Measurements from ENCODE around the gene CGN. TPM values are rescaled to one million over a fixed set of nuclear protein-coding genes. Genes with fewer than 3 reads are reported as not detected.

CGN gene
- total RNA-seq, 1 donor from 2014 or later: not detected

DNA sequence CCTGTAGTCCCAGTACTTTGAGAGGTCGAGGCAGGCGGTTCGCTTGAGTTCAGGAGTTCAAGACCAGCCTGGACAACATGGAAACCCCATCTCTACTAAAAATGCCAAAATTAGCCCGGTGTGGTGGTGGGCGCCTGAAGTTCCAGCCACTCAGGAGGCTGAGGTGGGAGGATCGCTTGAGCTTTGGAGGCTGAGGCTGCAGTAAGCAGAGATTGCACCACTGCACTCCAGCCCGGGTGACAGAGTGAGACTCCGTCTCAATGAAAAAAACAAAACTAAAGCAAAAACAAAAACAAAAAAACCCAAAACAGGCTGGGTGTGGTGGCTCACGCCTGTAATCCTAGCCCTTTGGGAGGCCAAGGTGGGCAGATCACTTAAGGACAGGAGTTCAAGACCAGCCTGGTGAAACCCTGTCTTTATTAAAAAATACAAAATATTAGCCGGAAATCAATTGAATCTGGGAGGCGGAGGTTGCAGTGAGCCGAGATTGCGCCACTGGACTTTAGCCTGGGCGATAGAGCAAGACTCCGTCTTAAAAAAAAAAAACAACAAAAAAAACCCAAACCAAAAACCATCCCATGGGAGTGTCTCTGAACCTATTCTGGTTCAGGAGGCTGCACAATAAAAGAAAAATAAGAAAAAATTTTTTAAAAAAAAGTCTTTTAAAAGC lies 1.7 kb upstream of the CGN start:
- DNase-seq (ENCODE audit: low spot score in 2 of 2): no peak
- Histone ChIP-seq H3K4me1 (peaks cover 0 to 13% of the 10 kb centered on the region in 2 donors), H3K36me3 (no peaks in the 10 kb centered on the region), H3K4me3 (no peak overlapping the region), H3K9me3 (no peaks in the 10 kb centered on the region), H3K27me3 (no peaks in the 10 kb centered on the region), H3K27ac (no peak overlapping the region)
- TF ChIP-seq CTCF (IDR thresholded peaks at IDR 0.05): no peak
- intact Hi-C loops (cut with DNase I): loop anchor here (2.0 to 5.0 kb wide), 2 partner anchors 51 to 67 kb away; partner anchors contain the start of gene POGZ

- Histone ChIP-seq H3K36me3 (no peaks in the 10 kb centered on the region), H3K4me1 (peaks cover 0 to 13% of the 10 kb centered on the region in 2 donors), H3K27me3 (no peaks in the 10 kb centered on the region), H3K4me3 (peak overlapping the region in 1 of 2 donors; percentile 68), H3K27ac (peak overlapping the region in 1 of 2 donors; percentile 69), H3K9me3 (no peaks in the 10 kb centered on the region)
- intact Hi-C loops (cut with DNase I): loop anchor here (2.0 to 5.0 kb wide), 2 partner anchors 51 to 68 kb away; partner anchors contain the start of gene POGZ
- no peak for TF ChIP-seq CTCF (IDR thresholded peaks at IDR 0.05)
- no peak for DNase-seq (ENCODE audit: low spot score in 2 of 2)
Observed at GRCh38 chr1:151510020-151510405, 1.2 kb upstream of the CGN start.

- intact Hi-C loops (cut with DNase I): loop anchor here (2.0 to 5.0 kb wide), 2 partner anchors 52 to 68 kb away; partner anchors contain the start of gene POGZ
- Histone ChIP-seq H3K27me3 (no peaks in the 10 kb centered on the region), H3K36me3 (no peaks in the 10 kb centered on the region), H3K9me3 (no peaks in the 10 kb centered on the region), H3K4me1 (peaks cover 0 to 13% of the 10 kb centered on the region in 2 donors), H3K27ac (peak overlapping the region; percentile 68 to 69), H3K4me3 (peak overlapping the region; percentile 68 to 78)
- DNase-seq (ENCODE audit: low spot score in 2 of 2): no peak
- TF ChIP-seq CTCF (IDR thresholded peaks at IDR 0.05): no peak
Observed at GRCh38 chr1:151510614-151510956, 602 bp upstream of the CGN start.

- intact Hi-C loops (cut with DNase I): loop anchor here (1.0 to 5.0 kb wide), 3 partner anchors 30 to 69 kb away; partner anchors contain the start of gene POGZ
- Histone ChIP-seq H3K9me3 (no peaks in the 10 kb centered on the region), H3K27ac (peak overlapping the region; percentile 68 to 69), H3K36me3 (no peaks in the 10 kb centered on the region), H3K27me3 (no peaks in the 10 kb centered on the region), H3K4me3 (peak overlapping the region; percentile 68 to 78), H3K4me1 (peaks cover 0 to 13% of the 10 kb centered on the region in 2 donors)
- TF ChIP-seq CTCF (IDR thresholded peaks at IDR 0.05): no peak
- DNase-seq (ENCODE audit: low spot score in 2 of 2): peak in 1 of 2 donors; percentile 68
Observed at GRCh38 chr1:151511636-151512215, 539 bp downstream of the CGN start.

GRCh38 chr1:151512326-151512725 lies 1.1 kb downstream of the CGN start:
- no peak for DNase-seq (ENCODE audit: low spot score in 2 of 2)
- H3K27me3 ChIP-seq: no peaks in the 10 kb centered on the region
- intact Hi-C loops (cut with DNase I): loop anchor here (5.0 kb wide), 1 partner anchor 70 kb away; no protein-coding TSS in a partner anchor
- H3K4me1 ChIP-seq: peaks cover 0 to 13% of the 10 kb centered on the region in 2 donors
- H3K27ac ChIP-seq: no peak overlapping the region
- peak overlapping the region; percentile 68 to 78 for H3K4me3 ChIP-seq
- H3K36me3 ChIP-seq: no peaks in the 10 kb centered on the region
- no peak for TF ChIP-seq CTCF (IDR thresholded peaks at IDR 0.05)
- H3K9me3 ChIP-seq: no peaks in the 10 kb centered on the region

Data from ascending aorta (tissue), 2 donors.